Sigmoid colon (tissue), 3 donors: ENCODE measurements around the gene SSC5D.
A peak's percentile ranks its signal among the peaks of the same experiment; 100 is the strongest.

Experiments
- POLR2A ChIP-seq, 2 donors: fragments of 450-650 bp; IDR thresholded peaks; one replicate each; pipeline ENCODE4 v1.6.1; 2016; ENCODE audit warnings: antibody characterized with exemption in 2 of 2, mild to moderate bottlenecking in 2 of 2, moderate library complexity in 2 of 2
- TF ChIP-seq, protein P1 (sequence below), 4 experiments: fragments of 450-650 bp in 3 of 4; fragments of 200-600 bp in 1 of 4; IDR thresholded peaks; one replicate each; pipeline ENCODE4 v1.5.1; 2016 to 2019; ENCODE audit warnings: antibody characterized with exemption in 4 of 4, mild to moderate bottlenecking in 3 of 4, moderate library complexity in 2 of 4

DNA sequence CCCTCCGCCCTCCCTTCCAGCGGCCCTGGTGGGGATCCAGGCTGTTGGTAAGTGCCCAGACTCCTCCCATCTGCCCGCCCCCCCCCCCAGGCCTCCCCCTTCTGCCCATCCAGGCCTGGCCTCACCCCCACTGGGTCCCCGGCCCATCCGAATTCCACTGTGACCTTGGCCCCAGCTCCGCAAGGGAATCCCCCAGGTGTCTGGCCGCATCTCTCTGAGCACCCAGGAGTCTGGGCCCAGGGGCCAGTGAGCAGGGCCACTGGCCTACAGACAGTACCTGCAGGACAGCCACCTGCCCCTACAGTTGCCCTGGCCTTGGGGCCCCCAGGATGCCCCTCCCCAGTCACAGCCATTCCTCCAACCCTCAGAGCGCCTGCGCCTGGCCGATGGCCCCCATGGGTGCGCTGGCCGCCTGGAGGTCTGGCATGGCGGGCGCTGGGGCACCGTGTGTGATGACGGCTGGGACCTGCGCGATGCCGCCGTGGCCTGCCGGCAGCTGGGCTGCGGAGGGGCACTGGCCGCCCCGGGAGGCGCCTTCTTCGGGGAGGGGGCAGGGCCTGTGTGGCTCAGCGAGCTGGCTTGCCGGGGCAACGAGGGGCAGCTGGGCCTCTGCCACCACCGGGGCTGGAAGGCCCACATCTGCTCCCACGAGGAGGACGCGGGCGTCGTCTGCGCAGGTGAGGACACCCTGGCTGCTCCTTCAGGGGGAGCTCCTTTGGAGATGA, 912 bp downstream of the SSC5D start:
- peak in 1 of 2 donors; percentile 13 for TF ChIP-seq POLR2A (IDR thresholded peaks at IDR 0.05)
- TF ChIP-seq, protein P1, sequence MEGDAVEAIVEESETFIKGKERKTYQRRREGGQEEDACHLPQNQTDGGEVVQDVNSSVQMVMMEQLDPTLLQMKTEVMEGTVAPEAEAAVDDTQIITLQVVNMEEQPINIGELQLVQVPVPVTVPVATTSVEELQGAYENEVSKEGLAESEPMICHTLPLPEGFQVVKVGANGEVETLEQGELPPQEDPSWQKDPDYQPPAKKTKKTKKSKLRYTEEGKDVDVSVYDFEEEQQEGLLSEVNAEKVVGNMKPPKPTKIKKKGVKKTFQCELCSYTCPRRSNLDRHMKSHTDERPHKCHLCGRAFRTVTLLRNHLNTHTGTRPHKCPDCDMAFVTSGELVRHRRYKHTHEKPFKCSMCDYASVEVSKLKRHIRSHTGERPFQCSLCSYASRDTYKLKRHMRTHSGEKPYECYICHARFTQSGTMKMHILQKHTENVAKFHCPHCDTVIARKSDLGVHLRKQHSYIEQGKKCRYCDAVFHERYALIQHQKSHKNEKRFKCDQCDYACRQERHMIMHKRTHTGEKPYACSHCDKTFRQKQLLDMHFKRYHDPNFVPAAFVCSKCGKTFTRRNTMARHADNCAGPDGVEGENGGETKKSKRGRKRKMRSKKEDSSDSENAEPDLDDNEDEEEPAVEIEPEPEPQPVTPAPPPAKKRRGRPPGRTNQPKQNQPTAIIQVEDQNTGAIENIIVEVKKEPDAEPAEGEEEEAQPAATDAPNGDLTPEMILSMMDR (IDR thresholded peaks at IDR 0.05), result no peak
